GM12878 (cell line): ENCODE measurements around the gene HIVEP3.

Experiments
- CBX3 ChIP-seq: fragments of 200-600 bp; sonication (generic); IDR thresholded peaks from 2 replicates; pipeline ENCODE4 v1.6.1; 2016; ENCODE audit warnings: low read depth, borderline replicate concordance
- NFXL1 ChIP-seq: fragments of 450-650 bp; IDR thresholded peaks from 2 replicates; pipeline ENCODE4 v1.6.1; 2017; ENCODE audit warnings: antibody characterized with exemption, mild to moderate bottlenecking, borderline replicate concordance
- RCOR1 ChIP-seq: conservative IDR thresholded peaks from 2 replicates; pipeline ENCODE4 v1.6.1; 2012; ENCODE audit warnings: low read depth, low read length, improper control_type of control experiment
- SREBF2 ChIP-seq: IDR thresholded peaks from 2 replicates; pipeline ENCODE4 v1.6.1; 2012; ENCODE audit warnings: mild to moderate bottlenecking, low read length
- SUZ12 ChIP-seq: fragments of 200-600 bp; sonication (generic); IDR thresholded peaks from one replicate; pipeline ENCODE4 v1.6.1; 2018; ENCODE audit warnings: antibody characterized with exemption, mild to moderate bottlenecking; ENCODE audit not compliant: unreplicated experiment
- TF ChIP-seq, protein P1 (sequence below), 3 experiments: IDR thresholded peaks in 2 of 3; conservative IDR thresholded peaks in 1 of 3; 2 replicates each; pipeline ENCODE4 v1.5.1; 2011; ENCODE audit warnings: low read depth in 3 of 3, low read length in 3 of 3, mild to moderate bottlenecking in 3 of 3, control low read depth in 2 of 3, moderate library complexity in 2 of 3, inconsistent platforms in 1 of 3, mixed read lengths in 1 of 3; ENCODE audit not compliant: control insufficient read depth in 2 of 3, insufficient read depth in 1 of 3; ENCODE audit errors: extremely low read depth in 1 of 3
- TF ChIP-seq, protein P2 (sequence below): IDR thresholded peaks from 2 replicates; pipeline ENCODE4 v1.6.1; 2011; ENCODE audit warnings: low read depth, mild to moderate bottlenecking, low read length, moderate library complexity, borderline replicate concordance; ENCODE audit errors: extremely low read depth
- TF ChIP-seq, protein P3 (sequence below): IDR thresholded peaks from 2 replicates; pipeline ENCODE4 v1.6.1; 2011; ENCODE audit warnings: low read depth, low read length, improper control_type of control experiment, borderline replicate concordance

DNA sequence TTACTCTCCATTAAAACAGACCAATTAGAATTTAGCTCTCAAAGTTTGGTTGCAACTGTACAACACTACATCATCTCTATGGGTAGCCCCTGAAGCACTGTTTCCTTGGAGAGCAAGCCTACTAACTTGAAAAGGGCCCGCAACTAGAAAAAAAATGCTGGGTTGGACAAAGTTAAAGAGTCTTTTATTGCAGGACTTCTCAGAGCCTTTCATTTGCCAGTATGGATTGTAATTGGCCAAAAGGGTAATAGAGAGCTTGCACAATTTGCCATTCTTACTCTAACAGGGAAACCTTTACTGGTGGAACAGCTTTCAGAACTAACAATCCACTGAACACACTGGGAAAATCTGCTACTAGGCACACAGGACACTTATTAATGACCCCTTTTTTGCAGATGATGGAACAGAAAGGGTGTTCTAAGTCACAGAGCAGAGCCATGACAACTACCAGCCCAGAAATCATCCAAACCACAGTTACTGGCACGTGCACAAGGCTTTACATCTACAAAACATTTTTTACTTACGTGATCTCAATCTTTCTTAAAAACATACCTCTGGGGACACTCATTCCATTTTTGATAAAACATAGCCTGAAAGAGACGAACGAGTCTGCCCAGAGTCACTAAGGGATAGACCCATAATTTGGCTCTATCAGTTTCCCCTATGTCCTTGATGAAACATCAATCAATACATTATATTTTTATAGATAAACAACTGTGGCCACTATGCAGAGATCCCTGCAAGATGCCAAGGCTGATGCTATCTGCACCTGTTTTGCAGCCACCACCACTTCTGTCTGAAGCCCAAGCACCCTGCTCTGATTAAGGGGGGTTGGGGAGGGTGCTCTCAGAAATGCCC lies 257.9 kb downstream of the HIVEP3 start:
- no peak for TF ChIP-seq NFXL1
- no peak for TF ChIP-seq CBX3
- TF ChIP-seq, protein P1, sequence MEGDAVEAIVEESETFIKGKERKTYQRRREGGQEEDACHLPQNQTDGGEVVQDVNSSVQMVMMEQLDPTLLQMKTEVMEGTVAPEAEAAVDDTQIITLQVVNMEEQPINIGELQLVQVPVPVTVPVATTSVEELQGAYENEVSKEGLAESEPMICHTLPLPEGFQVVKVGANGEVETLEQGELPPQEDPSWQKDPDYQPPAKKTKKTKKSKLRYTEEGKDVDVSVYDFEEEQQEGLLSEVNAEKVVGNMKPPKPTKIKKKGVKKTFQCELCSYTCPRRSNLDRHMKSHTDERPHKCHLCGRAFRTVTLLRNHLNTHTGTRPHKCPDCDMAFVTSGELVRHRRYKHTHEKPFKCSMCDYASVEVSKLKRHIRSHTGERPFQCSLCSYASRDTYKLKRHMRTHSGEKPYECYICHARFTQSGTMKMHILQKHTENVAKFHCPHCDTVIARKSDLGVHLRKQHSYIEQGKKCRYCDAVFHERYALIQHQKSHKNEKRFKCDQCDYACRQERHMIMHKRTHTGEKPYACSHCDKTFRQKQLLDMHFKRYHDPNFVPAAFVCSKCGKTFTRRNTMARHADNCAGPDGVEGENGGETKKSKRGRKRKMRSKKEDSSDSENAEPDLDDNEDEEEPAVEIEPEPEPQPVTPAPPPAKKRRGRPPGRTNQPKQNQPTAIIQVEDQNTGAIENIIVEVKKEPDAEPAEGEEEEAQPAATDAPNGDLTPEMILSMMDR (IDR thresholded peaks at IDR 0.05 in 2 of 3, conservative IDR thresholded peaks at IDR 0.05 in 1 of 3; ENCODE audit: control insufficient read depth in 2 of 3, extremely low read depth in 1 of 3, insufficient read depth in 1 of 3, low read depth in 3 of 3, low read length in 3 of 3): no peak
- no peak for TF ChIP-seq SUZ12
- TF ChIP-seq, protein P2, sequence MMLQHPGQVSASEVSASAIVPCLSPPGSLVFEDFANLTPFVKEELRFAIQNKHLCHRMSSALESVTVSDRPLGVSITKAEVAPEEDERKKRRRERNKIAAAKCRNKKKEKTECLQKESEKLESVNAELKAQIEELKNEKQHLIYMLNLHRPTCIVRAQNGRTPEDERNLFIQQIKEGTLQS: no peak
- no peak for TF ChIP-seq SREBF2
- TF ChIP-seq, protein P3, sequence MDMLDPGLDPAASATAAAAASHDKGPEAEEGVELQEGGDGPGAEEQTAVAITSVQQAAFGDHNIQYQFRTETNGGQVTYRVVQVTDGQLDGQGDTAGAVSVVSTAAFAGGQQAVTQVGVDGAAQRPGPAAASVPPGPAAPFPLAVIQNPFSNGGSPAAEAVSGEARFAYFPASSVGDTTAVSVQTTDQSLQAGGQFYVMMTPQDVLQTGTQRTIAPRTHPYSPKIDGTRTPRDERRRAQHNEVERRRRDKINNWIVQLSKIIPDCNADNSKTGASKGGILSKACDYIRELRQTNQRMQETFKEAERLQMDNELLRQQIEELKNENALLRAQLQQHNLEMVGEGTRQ: no peak
- TF ChIP-seq RCOR1: no peak
